Rectal smooth muscle tissue (tissue), 1 donor: ENCODE data around the gene FN3K.

Experiments
- H3K27ac ChIP-seq: one replicate; pipeline ENCODE4 v1.7.0; 2013; ENCODE audit warnings: low read depth, low read length, inconsistent platforms
- H3K27me3 ChIP-seq: one replicate; pipeline ENCODE4 v1.7.0; 2013; ENCODE audit warnings: low read length; ENCODE audit not compliant: control insufficient read depth, insufficient read depth
- H3K36me3 ChIP-seq: one replicate; pipeline ENCODE4 v1.7.0; 2013; ENCODE audit warnings: low read length; ENCODE audit not compliant: control insufficient read depth, insufficient read depth
- H3K4me1 ChIP-seq: one replicate; pipeline ENCODE4 v1.7.0; 2013; ENCODE audit warnings: low read length; ENCODE audit not compliant: control insufficient read depth, insufficient read depth
- H3K4me3 ChIP-seq: one replicate; pipeline ENCODE4 v1.7.0; 2013; ENCODE audit warnings: low read length
- H3K9ac ChIP-seq: one replicate; pipeline ENCODE4 v1.7.0; 2013; ENCODE audit warnings: low read length

The FN3K gene

GRCh38 chr17:82788206-82789001 lies 53.0 kb downstream of the FN3K start:
- Histone ChIP-seq H3K4me3 (no peak overlapping the region), H3K36me3 (peaks cover 3% of the 10 kb centered on the region), H3K9ac (no peak overlapping the region), H3K4me1 (peaks cover 4% of the 10 kb centered on the region), H3K27me3 (no peaks in the 10 kb centered on the region), H3K27ac (no peak overlapping the region)

- peaks cover 11% of the 10 kb centered on the region for H3K4me1 ChIP-seq
- no peaks in the 10 kb centered on the region for H3K27me3 ChIP-seq
- H3K36me3 ChIP-seq, result peaks cover 3% of the 10 kb centered on the region
- H3K9ac ChIP-seq, result no peak overlapping the region
- no peak overlapping the region for H3K27ac ChIP-seq
- no peak overlapping the region for H3K4me3 ChIP-seq
Measured at GRCh38 chr17:82789051-82789592, 53.7 kb downstream of the FN3K start.

GRCh38 chr17:82789806-82790205 lies 54.4 kb downstream of the FN3K start:
- no peak overlapping the region for H3K4me3 ChIP-seq
- no peak overlapping the region for H3K9ac ChIP-seq
- no peaks in the 10 kb centered on the region for H3K27me3 ChIP-seq
- H3K27ac ChIP-seq, result no peak overlapping the region
- peaks cover 18% of the 10 kb centered on the region for H3K4me1 ChIP-seq
- H3K36me3 ChIP-seq, result no peaks in the 10 kb centered on the region

GRCh38 chr17:82790391-82790790 lies 55.0 kb downstream of the FN3K start:
- Histone ChIP-seq H3K27me3 (no peaks in the 10 kb centered on the region), H3K36me3 (no peaks in the 10 kb centered on the region), H3K27ac (no peak overlapping the region), H3K9ac (no peak overlapping the region), H3K4me3 (no peak overlapping the region), H3K4me1 (peaks cover 22% of the 10 kb centered on the region)

- Histone ChIP-seq H3K27ac (no peak overlapping the region), H3K4me3 (no peak overlapping the region), H3K4me1 (peaks cover 26% of the 10 kb centered on the region)
Measured at GRCh38 chr17:82791532-82791931, 56.1 kb downstream of the FN3K start.

GRCh38 chr17:82793974-82794630 lies 58.7 kb downstream of the FN3K start:
- Histone ChIP-seq H3K27ac (peak overlapping the region; percentile 83), H3K9ac (no peak overlapping the region), H3K27me3 (no peaks in the 10 kb centered on the region), H3K36me3 (no peaks in the 10 kb centered on the region), H3K4me1 (peaks cover 26% of the 10 kb centered on the region), H3K4me3 (no peak overlapping the region)

More at GRCh38 chr17:82791532-82791931, 56.1 kb downstream of the FN3K start:
- no peaks in the 10 kb centered on the region for H3K27me3 ChIP-seq
- H3K9ac ChIP-seq, result no peak overlapping the region
- no peaks in the 10 kb centered on the region for H3K36me3 ChIP-seq

GRCh38 chr17:82794781-82795482 lies 59.5 kb downstream of the FN3K start:
- Histone ChIP-seq H3K9ac (no peak overlapping the region), H3K27me3 (no peaks in the 10 kb centered on the region), H3K4me1 (peaks cover 26% of the 10 kb centered on the region), H3K27ac (peak overlapping the region; percentile 83), H3K36me3 (no peaks in the 10 kb centered on the region), H3K4me3 (no peak overlapping the region)

GRCh38 chr17:82795615-82796014 lies 60.2 kb downstream of the FN3K start:
- Histone ChIP-seq H3K27me3 (no peaks in the 10 kb centered on the region), H3K27ac (peak overlapping the region; percentile 83), H3K36me3 (no peaks in the 10 kb centered on the region), H3K9ac (no peak overlapping the region), H3K4me1 (peaks cover 26% of the 10 kb centered on the region), H3K4me3 (no peak overlapping the region)

GRCh38 chr17:82797061-82797460 lies 61.6 kb downstream of the FN3K start:
- Histone ChIP-seq H3K36me3 (no peaks in the 10 kb centered on the region), H3K27ac (no peak overlapping the region), H3K4me1 (peaks cover 26% of the 10 kb centered on the region)

GRCh38 chr17:82798752-82799151 lies 63.3 kb downstream of the FN3K start:
- no peaks in the 10 kb centered on the region for H3K36me3 ChIP-seq

More at GRCh38 chr17:82797061-82797460, 61.6 kb downstream of the FN3K start:
- H3K4me3 ChIP-seq, result no peak overlapping the region
- no peak overlapping the region for H3K9ac ChIP-seq
- H3K27me3 ChIP-seq, result no peaks in the 10 kb centered on the region

GRCh38 chr17:82799591-82799990 lies 64.2 kb downstream of the FN3K start:
- no peaks in the 10 kb centered on the region for H3K27me3 ChIP-seq
- H3K36me3 ChIP-seq, result no peaks in the 10 kb centered on the region
- H3K4me3 ChIP-seq, result no peak overlapping the region
- no peak overlapping the region for H3K27ac ChIP-seq
- H3K9ac ChIP-seq, result no peak overlapping the region
- H3K4me1 ChIP-seq, result peaks cover 14% of the 10 kb centered on the region

More at GRCh38 chr17:82798752-82799151, 63.3 kb downstream of the FN3K start:
- Histone ChIP-seq H3K9ac (no peak overlapping the region), H3K4me3 (no peak overlapping the region), H3K4me1 (peaks cover 18% of the 10 kb centered on the region), H3K27ac (no peak overlapping the region), H3K27me3 (no peaks in the 10 kb centered on the region)
